AG08395 (cell line): Measurements from ENCODE around the gene BAZ1A.

Source experiments
- DNase-seq: peaks from one replicate; pipeline ENCODE4 v3.0.0; 2012; ENCODE audit warnings: mixed read lengths, low spot score

The BAZ1A gene

DNA sequence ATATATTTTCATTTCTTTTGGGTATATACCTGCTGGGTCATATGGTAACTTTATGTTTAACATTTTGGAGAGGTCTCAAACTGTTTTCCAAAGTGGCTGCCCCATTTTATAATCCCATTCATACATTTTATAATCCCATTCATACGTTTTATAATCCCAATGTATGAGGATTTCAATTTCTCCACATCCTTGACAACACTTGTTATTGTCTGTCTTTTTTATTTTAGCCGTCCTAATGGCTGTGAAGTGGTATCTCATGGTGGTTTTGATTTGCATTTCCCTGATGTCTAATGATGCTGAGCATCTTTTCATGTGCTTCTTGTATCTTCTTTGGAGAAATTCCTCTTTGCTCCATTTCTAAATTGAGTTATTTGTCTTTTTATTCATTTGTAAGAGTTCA is 154.0 kb downstream of the BAZ1A start:
- DNase-seq: no peak

DNA sequence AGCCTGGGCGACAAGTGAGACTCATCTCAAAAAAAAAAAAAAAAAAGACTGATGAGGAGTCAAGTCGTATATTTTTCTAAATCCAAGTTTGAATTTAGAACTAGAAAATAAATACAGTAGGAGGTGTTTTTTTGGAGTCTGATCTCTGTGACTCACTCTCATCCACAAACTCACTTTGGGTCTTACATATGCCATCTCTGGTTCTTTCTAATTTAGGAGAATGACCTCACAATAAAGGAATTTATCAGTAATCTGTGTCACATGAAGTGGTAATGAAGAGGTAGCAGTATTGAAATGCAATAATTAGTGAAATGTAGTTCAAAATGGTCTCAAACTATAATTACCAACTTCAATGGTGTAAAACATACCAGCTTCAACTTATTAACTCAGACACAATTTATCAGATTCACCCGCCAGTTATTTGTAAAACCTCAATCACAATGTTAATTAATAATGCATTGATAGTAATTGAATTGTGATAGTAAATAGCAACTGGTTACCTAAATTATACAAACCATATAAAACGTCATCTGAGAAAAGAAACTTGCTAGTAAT is 156.3 kb downstream of the BAZ1A start:
- DNase-seq: peak; percentile 62

DNA sequence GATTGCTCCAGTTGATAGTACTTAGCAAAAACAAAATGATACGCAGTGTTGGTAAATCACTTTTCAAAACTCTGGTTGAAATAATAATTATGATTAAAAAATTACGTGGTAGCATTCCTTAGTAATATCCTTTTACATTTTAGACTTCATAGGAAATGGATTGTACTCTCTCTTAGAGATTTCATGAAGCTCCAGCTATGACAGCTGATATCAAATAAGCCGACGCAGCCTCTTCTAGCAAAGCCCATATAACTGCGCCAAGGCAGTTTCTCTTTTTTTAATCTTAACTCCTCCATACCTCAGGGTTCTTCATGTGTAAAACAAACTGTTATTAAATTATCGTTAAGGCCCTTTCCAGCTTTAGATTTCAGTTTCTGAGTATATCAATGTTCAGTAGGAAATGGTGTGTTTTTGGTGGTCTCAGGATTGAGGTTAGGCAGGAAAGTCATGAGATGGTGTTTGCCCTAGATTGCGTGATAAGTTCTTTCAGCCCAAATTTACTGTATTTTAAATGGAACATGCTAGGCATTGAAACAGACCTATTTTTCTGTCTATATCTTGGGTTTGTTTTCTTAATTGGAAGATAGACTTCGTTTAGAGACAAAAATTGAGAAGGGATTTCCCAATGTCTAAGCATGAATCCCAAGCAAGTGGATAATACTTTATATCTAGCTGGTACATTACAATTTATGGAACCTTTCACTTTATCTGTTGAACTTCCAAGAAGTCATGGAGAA is 159.9 kb downstream of the BAZ1A start:
- no peak for DNase-seq

DNA sequence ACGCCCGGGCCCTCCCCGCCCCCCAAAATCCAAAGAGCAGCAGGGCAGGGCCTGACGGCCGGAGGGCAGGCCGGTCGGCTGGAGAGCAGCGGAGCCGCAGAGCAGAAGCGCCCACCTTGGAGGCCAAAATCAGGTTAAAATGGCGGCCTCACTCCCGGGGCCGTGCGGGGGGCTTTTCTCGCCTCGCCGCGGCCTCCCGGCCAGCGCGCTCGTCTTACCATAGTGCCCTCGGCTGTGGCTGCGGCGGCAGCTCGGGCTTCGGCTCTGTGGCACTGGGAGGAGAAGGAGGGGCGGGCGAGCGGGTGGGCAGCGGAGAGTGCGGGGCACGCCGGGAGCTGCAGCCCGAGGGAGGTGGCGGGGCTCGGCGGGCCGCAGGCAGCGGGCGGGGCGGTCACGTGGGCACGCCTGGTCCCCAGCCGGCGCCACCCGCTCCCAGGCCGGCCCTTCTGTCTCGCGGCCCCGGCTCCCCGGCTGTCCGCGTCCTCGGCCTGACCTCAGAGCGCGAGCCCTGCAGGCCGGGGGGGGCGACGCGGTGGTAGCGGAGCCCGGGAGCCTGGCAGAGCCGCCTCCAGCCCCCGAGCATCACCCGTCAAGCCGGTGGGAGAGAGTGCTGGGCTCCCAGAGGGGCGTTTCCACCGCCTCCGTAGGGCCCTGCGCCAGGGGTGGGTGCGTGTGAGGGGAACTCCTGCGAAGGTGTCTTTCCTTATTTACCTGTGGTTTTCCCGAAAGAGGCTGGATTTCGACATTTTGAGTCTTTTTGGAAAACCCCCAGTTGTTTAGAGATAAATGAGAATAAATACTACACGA is 160.6 kb downstream of the BAZ1A start, which contains the start of gene CFL2:
TSS of gene CFL2 (minus strand) at position 274 of the 807 bp plus-strand sequence. CDS start at position 221, 53 bp downstream.
- peak; percentile 93 for DNase-seq

DNA sequence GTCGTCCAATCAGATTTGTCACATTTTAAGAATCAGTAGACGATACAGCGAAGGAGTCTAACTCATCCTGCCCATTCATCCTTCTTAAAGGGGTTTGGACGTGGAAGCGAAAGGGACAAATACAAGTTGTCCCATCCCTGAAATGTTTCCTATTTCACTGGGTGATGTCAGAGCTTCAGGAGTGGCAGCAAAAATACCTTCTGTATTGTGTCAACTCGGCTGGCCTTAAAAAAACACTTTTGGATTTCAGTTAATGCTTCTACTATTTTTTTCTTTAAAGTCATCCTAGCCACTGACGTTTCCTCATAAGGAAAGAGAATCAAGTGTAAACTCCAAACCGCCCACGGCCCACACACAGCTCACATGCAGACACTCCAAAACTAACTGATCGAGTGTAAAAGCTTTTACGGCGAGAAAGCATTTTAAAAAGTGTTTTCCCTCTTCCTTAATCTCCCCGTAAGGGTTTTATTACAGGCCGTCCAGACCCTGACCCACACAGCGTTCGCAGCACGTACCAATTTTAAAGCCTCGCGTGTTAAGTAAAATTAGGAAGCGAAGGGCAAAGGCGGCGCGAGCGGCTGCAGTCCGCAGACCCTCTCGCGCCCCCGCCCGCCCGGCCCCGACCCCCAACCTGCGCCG is 161.4 kb downstream of the BAZ1A start:
- peak; percentile 56 for DNase-seq

DNA sequence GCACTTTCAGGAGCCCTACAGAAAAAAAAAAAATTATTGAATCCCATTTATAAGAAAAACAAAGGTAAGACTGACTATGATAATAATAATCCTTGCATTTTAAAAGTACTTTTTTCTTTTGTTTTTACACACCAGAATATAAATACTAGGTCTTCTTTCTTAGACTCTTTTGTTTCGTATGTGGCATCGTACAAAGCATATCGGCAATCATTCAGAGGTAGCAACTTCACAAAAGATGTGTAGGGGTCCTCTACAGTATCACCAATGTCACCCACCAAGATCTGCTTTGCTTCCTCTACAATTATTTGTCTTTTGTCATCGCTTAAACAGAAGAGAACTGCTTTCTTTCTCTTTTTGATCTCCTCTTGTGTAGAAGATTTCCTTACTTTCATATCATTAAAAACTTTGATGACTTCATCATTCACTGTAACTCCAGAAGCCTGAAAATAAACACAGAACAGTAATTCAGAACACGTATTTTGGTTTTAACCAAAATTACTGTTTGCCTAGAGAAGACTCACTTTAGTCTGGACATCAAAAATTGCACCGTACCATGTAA is 162.0 kb downstream of the BAZ1A start:
- DNase-seq: no peak

DNA sequence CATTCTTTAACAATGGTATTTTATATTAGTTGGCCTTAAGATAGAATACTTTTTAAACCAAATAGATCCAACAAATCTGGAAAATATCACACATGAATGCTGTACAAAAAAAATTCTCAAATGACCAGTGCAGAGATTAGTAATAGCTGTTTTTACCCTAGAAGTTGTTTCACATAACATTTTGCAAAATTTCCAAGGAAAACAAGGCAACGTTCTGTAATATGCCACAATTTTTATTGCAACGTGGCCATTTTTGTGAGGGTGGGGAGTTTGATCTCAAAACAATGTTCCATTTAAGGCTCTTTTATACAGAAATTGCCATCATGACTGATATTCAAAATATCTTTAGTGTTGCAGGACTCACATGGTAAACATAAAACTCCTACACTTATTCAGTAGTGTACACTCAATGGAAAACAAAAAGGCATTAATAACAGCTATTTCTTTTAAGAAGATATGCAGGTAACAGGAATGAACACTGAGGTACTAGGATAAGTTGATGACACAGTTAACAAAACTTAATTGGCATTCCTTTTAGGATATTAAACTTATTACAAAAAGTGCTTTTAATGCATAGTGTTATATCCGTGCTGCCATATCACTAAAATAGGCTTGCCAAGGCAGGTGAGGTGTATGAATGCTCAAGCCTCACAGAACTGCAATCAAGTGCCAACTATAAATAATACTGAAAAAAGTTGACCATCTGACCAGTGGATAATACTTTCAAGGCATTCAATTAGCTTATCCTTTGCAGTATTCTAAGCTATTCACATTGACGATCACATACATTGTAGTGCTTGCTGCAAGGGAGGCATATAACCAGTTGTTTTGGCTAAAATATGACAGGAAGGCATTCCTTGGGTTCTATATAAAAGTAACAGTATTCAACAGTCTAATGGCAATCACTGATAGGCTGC is 163.1 kb downstream of the BAZ1A start:
- DNase-seq: no peak

DNA sequence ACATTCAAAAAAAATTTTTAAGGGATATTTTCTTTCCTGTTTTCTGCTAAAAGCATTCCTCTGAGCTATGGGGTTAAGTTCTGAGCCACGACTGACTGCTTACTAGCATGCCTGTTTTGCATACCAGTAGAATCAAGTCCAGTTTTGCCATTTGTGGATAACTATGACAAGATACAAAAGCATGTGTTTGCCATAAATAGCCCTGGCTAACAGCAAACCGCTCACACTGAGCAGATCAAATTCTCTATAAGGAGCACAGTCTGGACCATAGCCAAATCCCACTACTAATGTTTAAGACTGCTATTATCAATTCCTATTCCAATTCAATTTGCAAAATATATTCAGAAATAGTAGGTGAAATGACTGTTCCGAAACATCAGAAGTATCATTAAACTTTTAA is 164.0 kb downstream of the BAZ1A start:
- DNase-seq: peak; percentile 83

DNA sequence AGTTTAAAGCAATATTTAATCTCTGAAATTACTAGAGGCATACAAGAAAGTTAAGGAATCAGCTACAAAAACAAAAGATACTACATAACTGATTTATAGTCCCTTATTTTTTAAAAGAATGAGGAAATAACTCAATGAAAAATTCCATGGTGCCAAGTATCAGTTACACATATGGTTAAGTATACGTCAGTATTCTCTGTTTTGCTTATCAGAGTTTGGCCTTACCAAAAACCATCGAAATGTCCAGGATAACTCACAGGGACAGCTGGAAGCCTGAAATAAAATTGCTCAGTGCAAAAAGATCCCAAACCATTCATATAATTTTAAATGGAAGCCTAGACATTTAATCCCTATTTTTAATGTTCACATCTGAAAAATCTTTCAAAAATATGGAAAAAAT is 164.4 kb downstream of the BAZ1A start:
- no peak for DNase-seq

DNA sequence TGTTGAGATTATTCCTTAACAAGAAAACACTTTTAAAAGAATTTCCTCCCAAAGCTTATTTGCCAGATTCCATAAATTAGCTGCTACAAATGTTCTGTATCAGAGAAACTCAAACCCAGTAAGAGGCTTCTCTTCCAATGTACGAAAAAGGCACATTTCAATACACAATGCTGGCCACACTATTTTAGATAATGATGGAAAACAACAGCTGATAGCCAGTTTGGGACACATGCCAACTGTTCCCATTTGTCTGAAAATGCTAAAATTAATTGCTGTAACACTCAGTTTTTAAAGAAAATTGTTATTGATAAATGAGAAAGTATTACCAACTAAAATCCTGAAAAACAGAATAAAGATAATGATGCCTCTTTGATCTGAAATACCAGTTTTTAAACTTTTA is 165.2 kb downstream of the BAZ1A start:
- DNase-seq: no peak

DNA sequence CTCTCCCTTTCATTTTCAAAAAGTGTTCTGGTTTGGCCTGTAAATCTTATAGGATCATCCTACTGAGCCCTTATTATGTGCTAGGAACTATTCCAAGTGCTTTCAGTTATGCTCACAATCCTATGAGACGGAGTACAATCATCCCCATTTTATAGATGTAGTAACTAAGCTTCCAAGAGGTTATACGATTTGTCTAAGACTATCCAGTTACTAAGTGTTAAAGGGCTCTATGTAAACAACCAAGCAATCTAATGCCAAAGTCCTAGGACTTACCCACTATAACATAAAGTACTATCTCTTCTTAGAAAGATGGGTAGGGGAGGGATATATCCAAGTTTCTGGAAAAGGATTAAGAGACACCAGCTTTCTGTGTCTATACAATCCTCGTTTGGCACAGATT is 167.4 kb downstream of the BAZ1A start:
- DNase-seq: no peak
